Activated CD4-positive, CD25-positive, alpha-beta regulatory T cell treated with anti-CD3 and anti-CD28 coated beads, Interleukin-2, amount 50 U/mL, for 16 hours (primary cell): ENCODE results near the gene MAGEA10.
"Not testable (repeated sequence)": the region's sequence is repeated elsewhere in the genome, so short reads cannot be mapped to it uniquely, and the experiment has no call there.

Experiments used
- DNase-seq: peaks from one replicate; pipeline ENCODE4 v3.0.0-alpha.2; 2020; ENCODE audit warnings: low read depth, low spot score

Gene MAGEA10

GRCh38 chrX:152138388-152138784 is at the start of gene MAGEA10:
Gene MAGEA10 (minus strand): TSS chrX:152138577. CDS start chrX:152135620, 2,957 bp downstream.
- no peak for DNase-seq

DNA sequence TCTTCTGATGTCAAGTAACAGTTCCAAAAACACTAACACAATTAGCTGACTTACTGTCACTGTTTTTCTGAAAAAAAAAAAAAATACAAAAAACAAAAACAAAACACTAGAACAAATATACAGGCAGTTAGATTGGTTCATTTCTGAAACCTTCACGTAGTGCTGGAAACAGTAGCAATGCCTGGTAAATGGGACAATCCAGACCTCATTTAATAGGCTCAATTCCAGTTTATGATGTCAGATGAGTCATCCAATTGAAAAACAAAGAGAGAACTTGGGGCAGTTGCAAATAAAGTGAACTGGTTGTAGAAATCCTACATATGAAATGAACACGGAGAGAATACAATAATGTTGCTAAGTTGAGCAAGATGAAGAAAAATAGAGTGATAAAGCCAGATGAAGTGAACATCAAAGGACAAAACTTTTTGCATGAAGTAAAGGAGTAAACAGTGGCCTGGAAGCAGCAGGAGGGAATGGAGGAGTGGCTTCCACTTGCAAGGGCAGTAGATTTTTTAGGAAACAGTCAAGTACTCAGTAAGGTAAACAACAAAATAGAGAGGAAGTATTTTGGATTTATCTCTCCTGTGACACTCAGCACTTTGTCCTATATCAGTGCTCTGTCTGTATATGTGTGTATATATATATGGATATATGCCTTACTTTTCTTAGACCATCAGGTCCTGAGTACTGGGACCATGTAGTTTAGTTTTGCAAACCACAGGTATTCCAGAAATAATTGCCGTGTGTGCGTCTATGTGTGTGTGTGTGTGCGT is 39.3 kb upstream of the MAGEA10 start:
- no peak for DNase-seq

DNA sequence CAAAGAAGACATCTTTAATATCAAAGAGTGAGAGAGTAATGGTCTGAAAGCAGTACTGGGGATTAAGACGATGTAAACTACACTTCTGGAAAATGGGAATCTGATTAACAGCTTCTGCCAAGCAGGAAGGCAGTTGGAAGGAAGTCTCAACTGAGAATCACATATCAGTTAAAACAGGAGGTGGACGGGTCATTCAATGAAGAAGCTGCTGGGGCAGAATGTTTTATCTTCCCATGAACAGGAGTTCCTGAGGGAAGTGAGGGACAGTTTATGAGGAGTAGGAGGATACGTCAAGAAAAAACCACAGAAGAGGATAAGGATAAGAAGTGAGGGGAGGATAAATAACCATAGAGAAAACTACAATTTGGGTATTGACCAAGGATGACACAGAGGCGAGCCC is 38.7 kb upstream of the MAGEA10 start:
- no peak for DNase-seq

GRCh38 chrX:152175892-152176291 is 37.5 kb upstream of the MAGEA10 start:
- DNase-seq, result not testable (repeated sequence)

DNA sequence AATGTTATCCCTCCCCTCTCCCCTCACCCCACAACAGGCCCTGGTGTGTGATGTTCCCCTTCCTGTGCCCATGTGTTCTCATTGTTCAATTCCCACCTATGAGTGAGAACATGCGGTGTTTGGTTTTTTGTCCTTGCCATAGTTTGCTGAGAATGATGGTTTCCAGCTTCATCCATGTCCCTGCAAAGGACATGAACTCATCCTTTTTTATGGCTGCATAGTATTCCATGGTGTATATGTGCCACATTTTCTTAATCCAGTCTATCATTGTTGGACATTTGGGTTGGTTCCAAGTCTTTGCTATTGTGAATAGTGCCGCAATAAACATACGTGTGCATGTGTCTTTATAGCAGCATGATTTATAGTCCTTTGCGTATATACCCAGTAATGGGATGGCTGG is 35.5 kb upstream of the MAGEA10 start:
- DNase-seq, result not testable (repeated sequence)

- no peak for DNase-seq
These were observed 32.2 kb upstream of the MAGEA10 start for GRCh38 chrX:152170621-152171020.

DNA sequence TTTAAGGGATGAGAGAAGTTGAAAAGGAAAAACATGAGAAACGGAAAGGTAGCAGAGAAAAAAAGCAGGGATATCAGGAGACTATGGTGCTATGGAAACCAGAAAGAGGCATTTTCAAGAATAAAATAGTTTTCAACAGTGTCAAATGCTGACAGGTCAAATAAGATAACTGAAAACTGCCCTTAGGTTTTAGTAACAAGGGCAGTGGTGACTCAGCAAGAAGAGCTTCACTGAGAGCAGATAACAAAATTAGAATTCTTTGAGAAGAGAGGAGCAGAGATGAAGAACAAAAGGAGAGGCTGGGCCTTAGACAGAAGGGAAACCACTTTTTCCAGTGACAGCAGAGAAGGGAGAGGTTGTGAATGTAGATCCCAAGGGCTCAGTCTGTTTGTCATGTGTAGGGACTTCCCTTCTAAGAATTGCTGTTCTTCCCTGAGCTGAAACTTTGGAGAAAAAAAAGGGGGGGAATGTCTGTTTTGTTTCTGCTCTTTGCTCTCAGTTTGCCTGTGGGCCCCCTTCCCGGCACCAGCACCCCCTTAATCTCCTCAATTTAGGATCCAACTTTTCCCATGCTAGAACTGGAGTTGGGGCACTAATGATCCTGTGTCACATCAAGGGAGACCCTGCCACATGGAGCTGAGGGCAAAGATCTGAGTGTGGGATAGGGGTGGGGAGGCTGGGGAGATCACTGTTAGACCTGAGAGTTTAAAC is 26.8 kb upstream of the MAGEA10 start:
- no peak for DNase-seq

- DNase-seq, result no peak
These were observed 18.7 kb upstream of the MAGEA10 start for GRCh38 chrX:152157042-152157441.

DNA sequence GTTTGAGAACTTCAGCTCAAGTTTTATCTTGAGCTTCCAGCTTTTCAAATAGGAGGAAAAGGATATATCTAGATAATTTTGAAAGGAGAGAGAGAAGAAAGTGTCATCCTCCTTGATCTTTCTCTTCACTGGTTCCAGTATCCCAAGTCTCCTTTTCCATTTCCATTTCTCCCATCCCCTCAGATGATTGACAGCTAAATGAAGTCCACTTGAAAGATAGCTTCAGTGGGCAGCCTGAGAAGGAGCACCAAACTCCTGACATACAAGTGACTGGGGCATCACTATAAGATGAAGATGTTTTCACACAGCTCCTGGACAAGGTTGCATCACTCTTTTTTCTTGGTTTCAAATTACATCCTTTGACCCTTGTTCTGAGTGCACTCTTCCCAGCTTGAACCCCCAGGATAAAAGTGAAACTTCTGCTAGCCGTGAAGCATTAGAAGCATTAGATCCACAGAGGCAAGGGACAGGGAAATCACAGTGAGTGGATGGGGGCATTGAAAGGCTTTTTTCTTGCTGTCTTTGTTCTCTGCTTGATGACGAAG is 17.5 kb upstream of the MAGEA10 start:
- DNase-seq, result no peak

GRCh38 chrX:152154050-152154449 is 15.7 kb upstream of the MAGEA10 start:
- no peak for DNase-seq

DNA sequence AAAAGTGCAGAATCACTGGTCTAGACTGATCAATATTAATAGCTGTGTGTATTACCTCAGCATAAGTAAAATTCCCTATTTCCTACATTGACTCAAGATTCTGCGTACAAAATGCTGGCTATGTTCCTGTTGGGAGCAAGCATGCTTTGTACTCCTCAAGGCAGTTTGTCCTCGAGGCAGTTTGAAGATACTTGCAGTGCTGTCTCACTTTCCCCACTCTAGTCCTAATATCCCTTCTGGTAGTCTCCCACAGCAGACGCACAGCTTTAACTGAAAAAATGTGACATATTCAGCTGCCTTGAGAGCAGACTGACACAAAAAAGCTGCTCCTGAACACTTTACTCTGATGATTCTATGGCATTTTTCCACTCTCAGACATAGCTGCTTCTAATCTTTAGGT is 12.9 kb upstream of the MAGEA10 start:
- no peak for DNase-seq

DNA sequence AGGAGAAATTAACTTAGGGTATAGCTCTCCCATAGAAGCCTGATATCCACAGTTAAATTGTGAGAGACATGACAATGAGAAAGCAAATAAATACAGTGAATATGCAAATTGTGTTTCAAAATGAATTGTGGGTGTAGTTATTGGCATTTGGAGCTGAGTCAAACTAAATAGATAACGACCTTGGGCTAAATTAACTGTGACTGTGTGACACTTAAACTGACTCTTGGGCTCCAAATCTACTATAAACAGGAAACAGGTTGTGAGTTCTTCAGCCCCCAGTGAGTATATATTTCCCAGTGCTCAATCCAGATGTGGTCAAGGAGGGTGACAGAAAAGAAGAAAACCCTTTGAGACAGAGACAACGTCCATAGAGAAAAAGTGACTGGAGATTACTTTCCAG is 11.3 kb upstream of the MAGEA10 start:
- DNase-seq, result no peak

- DNase-seq, result no peak
These were observed 1.2 kb upstream of the MAGEA10 start for GRCh38 chrX:152139589-152139988.

DNA sequence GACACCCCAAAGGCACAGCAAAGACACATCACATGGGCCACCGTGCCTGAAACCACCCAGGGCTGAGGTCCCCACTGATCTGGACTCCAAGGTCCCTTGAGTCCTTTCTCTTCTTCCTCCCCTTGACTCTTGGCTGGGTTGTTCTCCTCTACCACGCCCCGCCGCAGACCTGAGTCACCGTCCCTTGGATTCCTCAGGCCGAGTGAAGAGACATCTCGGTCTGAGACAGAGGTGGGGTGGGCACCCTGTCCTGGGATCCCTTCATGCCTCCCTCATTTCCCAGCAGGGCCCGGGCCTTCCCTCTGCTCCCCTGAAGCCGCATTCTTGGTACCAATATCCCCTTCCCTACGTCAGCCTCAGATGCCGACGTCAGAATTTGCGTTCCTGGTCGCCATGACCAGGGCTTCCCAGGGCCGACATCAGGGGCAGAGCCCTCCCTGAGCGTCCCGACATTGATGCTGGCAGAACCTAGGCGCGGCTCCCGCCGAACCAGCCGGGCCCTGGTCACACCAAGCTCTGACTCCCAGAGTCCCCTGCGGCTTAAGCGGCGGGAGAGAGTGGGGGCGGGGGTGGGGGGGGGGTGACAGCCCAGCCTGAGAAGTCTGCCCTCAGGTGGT is 498 bp downstream of the MAGEA10 start:
- DNase-seq, result no peak

- no peak for DNase-seq
These were observed 2.1 kb downstream of the MAGEA10 start for GRCh38 chrX:152136312-152136711.

DNA sequence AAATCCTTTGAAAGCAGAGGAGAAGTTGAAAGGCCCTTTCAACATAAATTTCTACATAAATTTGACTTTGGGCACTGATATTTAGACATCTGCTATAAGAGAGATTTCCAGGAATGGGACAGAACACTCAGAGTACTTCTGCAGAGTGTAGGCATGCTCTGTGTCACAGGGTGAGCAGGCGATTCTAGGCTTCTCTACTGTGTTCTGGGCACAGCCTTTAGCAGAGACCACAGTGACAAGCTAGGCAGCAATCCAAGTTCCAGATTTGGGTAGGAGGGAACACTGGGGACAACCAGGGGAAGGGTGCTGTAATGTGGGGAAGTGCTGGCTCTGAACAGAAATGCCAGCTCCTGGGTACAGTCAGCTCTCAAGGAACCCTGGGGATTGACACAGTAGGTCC is 6.9 kb downstream of the MAGEA10 start:
- no peak for DNase-seq

GRCh38 chrX:152129069-152129844 is 9.1 kb downstream of the MAGEA10 start:
- DNase-seq, result not testable (repeated sequence)

GRCh38 chrX:152117305-152117704 is 21.1 kb downstream of the MAGEA10 start:
- no peak for DNase-seq

GRCh38 chrX:152108527-152108926 is 29.9 kb downstream of the MAGEA10 start:
- DNase-seq, result no peak

- no peak for DNase-seq
These were observed 34.5 kb downstream of the MAGEA10 start for GRCh38 chrX:152103866-152104265.

GRCh38 chrX:152086141-152086540 is 52.2 kb downstream of the MAGEA10 start:
- no peak for DNase-seq
